B cell (primary cell): ENCODE measurements around the gene RNF7. TPM values are rescaled to one million over a fixed set of nuclear protein-coding genes. Genes with fewer than 3 reads are reported as not detected.

Experiments used
- ATAC-seq: fragments of 200-7000 bp; cut with Tn5 transposase; one replicate; pipeline ENCODE4 v1.10.0; 2021; ENCODE audit warnings: low read depth, mild to moderate bottlenecking, moderate number of reproducible peaks, moderate library complexity
- CTCF ChIA-PET: fragments of 350-600 bp; sonication (Branson Sonifier 250); formaldehyde crosslinking; loops from one replicate; lab custom pipeline; 2021; ENCODE audit warnings: antibody characterized with exemption, inconsistent platforms; lab: Charles Lee
- POLR2A ChIA-PET: fragments of 350-600 bp; sonication (Branson Sonifier 250); formaldehyde crosslinking; loops from one replicate; lab custom pipeline; 2021; ENCODE audit warnings: antibody characterized with exemption; lab: Charles Lee
- DNase-seq: peaks from one replicate; pipeline ENCODE4 v3.0.0; 2013
- H2AFZ ChIP-seq: 2 replicates; pipeline ENCODE4 v1.6.1; 2012; ENCODE audit warnings: mild to moderate bottlenecking, low read depth, low read length; ENCODE audit not compliant: insufficient read depth, poor library complexity, severe bottlenecking
- H3K27ac ChIP-seq, 2 donors: 1 replicate in 1 of 2; 2 replicates in 1 of 2; pipeline ENCODE4 v1.5.1; 2012 to 2013; ENCODE audit warnings: low read length in 2 of 2, mild to moderate bottlenecking in 2 of 2, moderate library complexity in 1 of 2
- H3K27me3 ChIP-seq, 4 experiments: fragments of 200-600 bp in 1 of 4; sonication (generic) in 1 of 4; replicated peaks in 1 of 4; 1 replicate in 2 of 4; 2 replicates in 2 of 4; pipeline versions ENCODE4 v1.6.1 to v1.7.0; 2013 to 2016; ENCODE audit warnings: low read length in 3 of 4, mild to moderate bottlenecking in 2 of 4, mixed read lengths in 1 of 4, moderate library complexity in 1 of 4; ENCODE audit not compliant: insufficient read depth in 4 of 4, control insufficient read depth in 3 of 4; ENCODE audit errors: control extremely low read depth in 1 of 4
- H3K36me3 ChIP-seq, 2 experiments: replicated peaks in 1 of 2; 1 replicate in 1 of 2; 2 replicates in 1 of 2; pipeline versions ENCODE4 v1.6.1 to v1.7.1; 2013; ENCODE audit warnings: low read length in 1 of 2; ENCODE audit not compliant: insufficient read depth in 2 of 2, control insufficient read depth in 1 of 2; ENCODE audit errors: control extremely low read depth in 1 of 2, extremely low read depth in 1 of 2
- H3K4me1 ChIP-seq, 2 donors: fragments of 200-600 bp in 1 of 2; sonication (generic) in 1 of 2; 1 replicate in 1 of 2; 2 replicates in 1 of 2; pipeline versions ENCODE4 v1.5.1 to v1.6.1; 2013 to 2017; ENCODE audit warnings: low read length in 2 of 2; ENCODE audit not compliant: control insufficient read depth in 2 of 2, insufficient read depth in 2 of 2
- H3K4me2 ChIP-seq: replicated peaks from 2 replicates; pipeline ENCODE3; 2012; ENCODE audit warnings: mild to moderate bottlenecking, low read depth, low read length; ENCODE audit not compliant: poor library complexity, severe bottlenecking
- H3K4me3 ChIP-seq, 5 experiments: fragments of 200-600 bp in 1 of 5; sonication (generic) in 1 of 5; 1 replicate in 3 of 5; 2 replicates in 2 of 5; pipeline versions ENCODE4 v1.5.1 to v1.7.0; 2011 to 2016; ENCODE audit warnings: low read length in 4 of 5, mild to moderate bottlenecking in 4 of 5, low read depth in 2 of 5, control low read depth in 1 of 5, moderate library complexity in 1 of 5; ENCODE audit not compliant: insufficient read depth in 1 of 5; ENCODE audit errors: control extremely low read depth in 1 of 5, extremely low read depth in 1 of 5
- H3K79me2 ChIP-seq: fragments of 200-600 bp; sonication (generic); one replicate; pipeline ENCODE4 v1.6.0; 2016; ENCODE audit warnings: low read length; ENCODE audit not compliant: control insufficient read depth, insufficient read depth
- H3K9ac ChIP-seq: fragments of 200-600 bp; sonication (generic); 2 replicates; pipeline ENCODE4 v1.6.1; 2017; ENCODE audit warnings: mild to moderate bottlenecking, low read length, moderate library complexity
- H3K9me3 ChIP-seq, 3 donors: one replicate each; pipeline versions ENCODE4 v1.6.1 to v1.7.1; 2013; ENCODE audit warnings: low read length in 2 of 3; ENCODE audit not compliant: control insufficient read depth in 2 of 3, insufficient read depth in 1 of 3; ENCODE audit errors: control extremely low read depth in 1 of 3
- H4K20me1 ChIP-seq: 2 replicates; pipeline ENCODE4 v1.6.0; 2012; ENCODE audit warnings: mild to moderate bottlenecking, low read length; ENCODE audit not compliant: insufficient read depth, control insufficient read depth, poor library complexity, severe bottlenecking
- H3K27ac Mint-ChIP-seq: one replicate; pipeline ENCODE4 v1.8.0; 2021; ENCODE audit warnings: mixed read lengths
- H3K27me3 Mint-ChIP-seq: one replicate; pipeline ENCODE4 v1.8.0; 2021; ENCODE audit warnings: mixed read lengths
- H3K4me1 Mint-ChIP-seq: one replicate; pipeline ENCODE4 v1.8.0; 2021; ENCODE audit warnings: mixed read lengths
- H3K4me3 Mint-ChIP-seq: one replicate; pipeline ENCODE4 v1.8.0; 2021; ENCODE audit warnings: mixed read lengths
- H3K9me3 Mint-ChIP-seq: one replicate; pipeline ENCODE4 v1.8.0; 2022; ENCODE audit warnings: mixed read lengths; ENCODE audit not compliant: insufficient read depth
- CTCF ChIP-seq: fragments of 200-600 bp; IDR thresholded peaks from one replicate; pipeline ENCODE4 v1.8.0; 2022; ENCODE audit warnings: antibody characterized with exemption, mild to moderate bottlenecking
- EZH2 ChIP-seq: IDR thresholded peaks from 2 replicates; pipeline ENCODE4 v1.6.1; 2012; ENCODE audit warnings: borderline replicate concordance, low read depth, mild to moderate bottlenecking, moderate library complexity, low read length; ENCODE audit not compliant: insufficient read depth, poor library complexity, severe bottlenecking
- WGBS: methylation state at CpG from one replicate; pipeline ENCODE4 v1.1.5; 2013; ENCODE audit warnings: missing lambda C conversion rate; ENCODE audit not compliant: insufficient coverage; 5-methylcytosine and 5-hydroxymethylcytosine counted together
- intact Hi-C: fragments of 100-400 bp; cut with micrococcal nuclease; formaldehyde crosslinking; loops from one replicate; pipeline ENCODE4 v1.10.0; 2022
- polyA plus RNA-seq: library from polyadenylated mRNA; depleted of rRNA; stranded (reverse); fragments of >200 nt; gene quantifications from 2 replicates; pipeline ENCODE4 v1.2.3, GENCODE V29; 2012
- total RNA-seq, 2 donors: library from RNA; stranded (reverse); fragments of 120-200 nt in 1 of 2; gene quantifications; 1 replicate in 1 of 2; 2 replicates in 1 of 2; pipeline versions ENCODE4 v1.2.3 to v1.2.4, GENCODE V29; 2013 to 2022

Gene RNF7
- total and polyA plus RNA-seq, 2 donors (not counting 1 experiment from before 2014, with no cell fraction given) = 38.0 to 40.9 TPM

- Histone ChIP-seq H3K4me1 (no peaks in the 10 kb centered on the region), H3K4me3 (no peak overlapping the region), H3K36me3 (no peaks in the 10 kb centered on the region), H3K9ac (no peak overlapping the region), H3K79me2 (no peaks in the 10 kb centered on the region), H4K20me1 (no peaks in the 10 kb centered on the region), H2AFZ (no peak overlapping the region), H3K27me3 (peaks cover 0 to 3% (median 0%) of the 10 kb centered on the region in 4 experiments), H3K4me2 (no peak overlapping the region), H3K9me3 (no peaks in the 10 kb centered on the region), H3K27ac (no peak overlapping the region)
- H3K27me3 Mint-ChIP-seq = peaks cover 14% of the 10 kb centered on the region
- no peak overlapping the region for H3K27ac Mint-ChIP-seq
- H3K9me3 Mint-ChIP-seq = no peaks in the 10 kb centered on the region
- POLR2A ChIA-PET = no interaction called here
- no CpG with 5 or more reads among the region's 4 CpGs for WGBS
- no peak overlapping the region for H3K4me3 Mint-ChIP-seq
- no peaks in the 10 kb centered on the region for H3K4me1 Mint-ChIP-seq
- DNase-seq (no peak), ATAC-seq (no peak)
- TF ChIP-seq EZH2 = no peak
- TF ChIP-seq CTCF = no peak
- CTCF ChIA-PET = interaction anchor here (0.6 kb wide), 1 partner anchor 528 kb away, joined by 3 read pairs; no protein-coding TSS in a partner anchor
- intact Hi-C loops = no loop called here
Observed at GRCh38 chr3:141725036-141725435, 13.1 kb upstream of the RNF7 start.

- no peak overlapping the region for H3K27ac ChIP-seq
- no peak overlapping the region for H3K9ac ChIP-seq
- no peak overlapping the region for H3K4me3 ChIP-seq
- Mint-ChIP-seq H3K4me1 (no peaks in the 10 kb centered on the region), H3K27me3 (peaks cover 9% of the 10 kb centered on the region), H3K4me3 (no peak overlapping the region), H3K9me3 (no peaks in the 10 kb centered on the region), H3K27ac (no peak overlapping the region)
- H3K79me2 ChIP-seq = no peaks in the 10 kb centered on the region
- no peaks in the 10 kb centered on the region for H3K4me1 ChIP-seq
- H3K36me3 ChIP-seq = no peaks in the 10 kb centered on the region
- DNase-seq (no peak), ATAC-seq (no peak)
- H3K9me3 ChIP-seq = no peaks in the 10 kb centered on the region
- ChIA-PET CTCF (interaction anchor here (0.6 kb wide), 1 partner anchor 64 kb away, joined by 3 read pairs; no protein-coding TSS in a partner anchor), POLR2A (no interaction called here)
- no peak for TF ChIP-seq EZH2
- no peak for TF ChIP-seq CTCF
- WGBS = no CpG with 5 or more reads among the region's 1 CpG
- intact Hi-C loops = no loop called here
- no peaks in the 10 kb centered on the region for H4K20me1 ChIP-seq
- no peak overlapping the region for H3K4me2 ChIP-seq
- H2AFZ ChIP-seq = no peak overlapping the region
- peaks cover 0 to 3% (median 0%) of the 10 kb centered on the region in 4 experiments for H3K27me3 ChIP-seq
Observed at GRCh38 chr3:141726483-141726882, 11.6 kb upstream of the RNF7 start.
